GM23338 (cell line): ENCODE results near the gene SCNN1A.

Experiments used
- CREB1 ChIP-seq: fragments of 250-450 bp; sonication (Bioruptor Pico); IDR thresholded peaks from 2 replicates; pipeline ENCODE4 v1.5.0; 2020; ENCODE audit warnings: low read depth, mild to moderate bottlenecking, moderate library complexity
- TF ChIP-seq, protein P1 (sequence below), 2 experiments: fragments of 200-600 bp in 1 of 2; sonication (generic) in 1 of 2; conservative IDR thresholded peaks; 2 replicates each; pipeline versions ENCODE4 v1.5.1 to v1.6.1; 2016 to 2017; ENCODE audit warnings: antibody characterized with exemption in 2 of 2, low read depth in 2 of 2, mild to moderate bottlenecking in 2 of 2, moderate library complexity in 1 of 2
- TF ChIP-seq, protein P2 (sequence below): IDR thresholded peaks from one replicate; pipeline ENCODE4 v1.6.1; 2018; ENCODE audit warnings: antibody characterized with exemption; ENCODE audit not compliant: unreplicated experiment

- TF ChIP-seq, protein P1, sequence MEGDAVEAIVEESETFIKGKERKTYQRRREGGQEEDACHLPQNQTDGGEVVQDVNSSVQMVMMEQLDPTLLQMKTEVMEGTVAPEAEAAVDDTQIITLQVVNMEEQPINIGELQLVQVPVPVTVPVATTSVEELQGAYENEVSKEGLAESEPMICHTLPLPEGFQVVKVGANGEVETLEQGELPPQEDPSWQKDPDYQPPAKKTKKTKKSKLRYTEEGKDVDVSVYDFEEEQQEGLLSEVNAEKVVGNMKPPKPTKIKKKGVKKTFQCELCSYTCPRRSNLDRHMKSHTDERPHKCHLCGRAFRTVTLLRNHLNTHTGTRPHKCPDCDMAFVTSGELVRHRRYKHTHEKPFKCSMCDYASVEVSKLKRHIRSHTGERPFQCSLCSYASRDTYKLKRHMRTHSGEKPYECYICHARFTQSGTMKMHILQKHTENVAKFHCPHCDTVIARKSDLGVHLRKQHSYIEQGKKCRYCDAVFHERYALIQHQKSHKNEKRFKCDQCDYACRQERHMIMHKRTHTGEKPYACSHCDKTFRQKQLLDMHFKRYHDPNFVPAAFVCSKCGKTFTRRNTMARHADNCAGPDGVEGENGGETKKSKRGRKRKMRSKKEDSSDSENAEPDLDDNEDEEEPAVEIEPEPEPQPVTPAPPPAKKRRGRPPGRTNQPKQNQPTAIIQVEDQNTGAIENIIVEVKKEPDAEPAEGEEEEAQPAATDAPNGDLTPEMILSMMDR (conservative IDR thresholded peaks at IDR 0.05; ENCODE audit: low read depth in 2 of 2), result no peak
- TF ChIP-seq, protein P2, sequence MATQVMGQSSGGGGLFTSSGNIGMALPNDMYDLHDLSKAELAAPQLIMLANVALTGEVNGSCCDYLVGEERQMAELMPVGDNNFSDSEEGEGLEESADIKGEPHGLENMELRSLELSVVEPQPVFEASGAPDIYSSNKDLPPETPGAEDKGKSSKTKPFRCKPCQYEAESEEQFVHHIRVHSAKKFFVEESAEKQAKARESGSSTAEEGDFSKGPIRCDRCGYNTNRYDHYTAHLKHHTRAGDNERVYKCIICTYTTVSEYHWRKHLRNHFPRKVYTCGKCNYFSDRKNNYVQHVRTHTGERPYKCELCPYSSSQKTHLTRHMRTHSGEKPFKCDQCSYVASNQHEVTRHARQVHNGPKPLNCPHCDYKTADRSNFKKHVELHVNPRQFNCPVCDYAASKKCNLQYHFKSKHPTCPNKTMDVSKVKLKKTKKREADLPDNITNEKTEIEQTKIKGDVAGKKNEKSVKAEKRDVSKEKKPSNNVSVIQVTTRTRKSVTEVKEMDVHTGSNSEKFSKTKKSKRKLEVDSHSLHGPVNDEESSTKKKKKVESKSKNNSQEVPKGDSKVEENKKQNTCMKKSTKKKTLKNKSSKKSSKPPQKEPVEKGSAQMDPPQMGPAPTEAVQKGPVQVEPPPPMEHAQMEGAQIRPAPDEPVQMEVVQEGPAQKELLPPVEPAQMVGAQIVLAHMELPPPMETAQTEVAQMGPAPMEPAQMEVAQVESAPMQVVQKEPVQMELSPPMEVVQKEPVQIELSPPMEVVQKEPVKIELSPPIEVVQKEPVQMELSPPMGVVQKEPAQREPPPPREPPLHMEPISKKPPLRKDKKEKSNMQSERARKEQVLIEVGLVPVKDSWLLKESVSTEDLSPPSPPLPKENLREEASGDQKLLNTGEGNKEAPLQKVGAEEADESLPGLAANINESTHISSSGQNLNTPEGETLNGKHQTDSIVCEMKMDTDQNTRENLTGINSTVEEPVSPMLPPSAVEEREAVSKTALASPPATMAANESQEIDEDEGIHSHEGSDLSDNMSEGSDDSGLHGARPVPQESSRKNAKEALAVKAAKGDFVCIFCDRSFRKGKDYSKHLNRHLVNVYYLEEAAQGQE, result no peak
- TF ChIP-seq CREB1 (CRISPR knock-in tag), result no peak
These were observed 1.7 kb upstream of the SCNN1A start for GRCh38 chr12:6376870-6377666.
